ENCODE results near the gene PSTPIP2.

The PSTPIP2 gene

DNA sequence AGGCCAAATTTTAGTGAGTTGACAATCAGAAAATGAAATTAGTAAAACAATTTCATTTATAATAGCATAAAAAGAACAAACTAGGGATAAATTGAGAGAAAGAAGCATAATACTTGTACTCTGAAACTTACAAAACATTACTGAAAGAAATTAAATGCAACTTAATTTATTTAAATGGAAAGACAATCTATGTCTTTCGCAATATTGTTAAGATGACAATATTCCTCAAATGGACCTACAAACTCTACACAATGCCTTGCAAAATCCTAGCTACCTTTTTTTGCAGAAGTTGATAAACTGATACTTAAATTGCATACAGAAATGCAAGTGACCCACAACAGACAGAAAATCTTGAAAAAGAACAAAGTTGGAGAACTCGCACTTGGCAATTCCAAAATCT, 114.0 kb downstream of the PSTPIP2 start:
- in situ Hi-C loops (cut with HindIII; ENCODE audit: low pct_unique_long_range_greater_than_20kb, low sequenced_read_pairs), result no loop called here
- DNase-seq (ENCODE audit: low read depth in 1 of 2, low spot score in 1 of 2), result no peak

DNA sequence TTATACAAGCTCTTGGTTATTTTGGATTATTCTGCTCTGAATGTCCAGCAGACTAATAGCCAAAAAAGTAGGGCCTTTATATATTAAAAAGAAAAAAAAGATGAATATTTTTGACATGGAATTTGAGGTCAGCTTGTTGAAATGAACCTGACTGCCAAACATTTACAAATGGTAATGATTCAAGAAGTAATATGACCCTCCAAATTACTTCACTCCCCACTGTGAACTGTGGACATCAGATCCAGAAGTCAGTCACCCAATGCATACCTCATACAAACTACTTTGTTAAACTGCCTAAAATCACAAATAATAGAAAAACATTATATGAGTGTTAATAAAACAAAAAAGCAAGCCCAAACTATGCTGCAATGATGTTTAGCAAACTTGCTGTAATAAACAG, 115.0 kb downstream of the PSTPIP2 start:
- TF ChIP-seq JUND (IDR thresholded peaks at IDR 0.05; ENCODE audit: low read depth), result no peak
- in situ Hi-C loops (cut with HindIII; ENCODE audit: low pct_unique_long_range_greater_than_20kb, low sequenced_read_pairs), result no loop called here
- no peak for DNase-seq (ENCODE audit: low read depth in 1 of 2, low spot score in 1 of 2)

More for the DNA sequence above, 114.0 kb downstream of the PSTPIP2 start:
- no peak for TF ChIP-seq JUND (IDR thresholded peaks at IDR 0.05; ENCODE audit: low read depth)

DNA sequence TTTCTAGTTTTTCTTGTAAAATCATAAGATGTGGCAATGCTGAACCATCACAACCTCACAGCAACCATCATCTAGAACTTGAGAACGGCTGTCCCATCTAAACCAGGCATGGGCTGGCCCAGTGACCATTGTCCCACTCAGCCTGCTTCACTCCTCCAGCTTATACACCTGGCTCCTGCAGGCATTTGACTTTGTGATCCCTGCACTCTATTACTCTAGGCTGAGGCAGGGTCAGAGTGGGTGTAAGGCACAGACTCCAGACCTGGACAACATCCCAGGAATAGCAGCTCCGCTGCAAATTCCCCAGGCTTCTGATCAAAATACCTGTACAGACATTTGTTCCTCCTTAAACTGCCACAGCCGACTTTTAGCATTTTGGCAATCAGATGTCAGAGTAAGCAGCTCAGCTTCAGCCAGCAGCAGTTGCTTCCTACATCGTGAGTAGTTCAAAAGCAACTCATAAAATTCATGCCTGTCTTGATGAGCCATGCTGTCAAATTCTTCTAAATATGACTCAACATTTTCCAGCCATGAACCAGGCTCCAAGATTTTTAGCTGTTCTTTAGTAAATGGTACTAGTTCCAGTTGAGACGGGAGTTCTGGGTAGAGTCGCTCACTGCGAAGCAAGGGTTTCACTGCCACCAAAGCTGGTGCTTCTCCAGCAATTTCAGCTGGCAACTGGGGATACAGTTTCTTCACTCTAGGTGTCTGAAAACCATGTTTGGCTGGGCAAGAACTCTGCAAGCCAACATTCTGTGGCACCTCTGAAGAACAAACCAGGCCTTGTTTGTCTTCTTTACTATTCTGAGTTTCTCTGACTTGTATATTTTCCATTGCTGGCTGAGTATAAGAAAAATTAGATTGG, 117.8 kb downstream of the PSTPIP2 start:
- in situ Hi-C loops (cut with HindIII; ENCODE audit: low pct_unique_long_range_greater_than_20kb, low sequenced_read_pairs), result no loop called here
- no peak for TF ChIP-seq JUND (IDR thresholded peaks at IDR 0.05; ENCODE audit: low read depth)
- DNase-seq (ENCODE audit: low read depth in 1 of 2, low spot score in 1 of 2), result no peak

GRCh38 chr18:45951016-45951714, 120.9 kb downstream of the PSTPIP2 start:
- no peak for TF ChIP-seq JUND (IDR thresholded peaks at IDR 0.05; ENCODE audit: low read depth)
- DNase-seq (ENCODE audit: low read depth in 1 of 2, low spot score in 1 of 2), result no peak
- in situ Hi-C loops (cut with HindIII; ENCODE audit: low pct_unique_long_range_greater_than_20kb, low sequenced_read_pairs), result no loop called here

DNA sequence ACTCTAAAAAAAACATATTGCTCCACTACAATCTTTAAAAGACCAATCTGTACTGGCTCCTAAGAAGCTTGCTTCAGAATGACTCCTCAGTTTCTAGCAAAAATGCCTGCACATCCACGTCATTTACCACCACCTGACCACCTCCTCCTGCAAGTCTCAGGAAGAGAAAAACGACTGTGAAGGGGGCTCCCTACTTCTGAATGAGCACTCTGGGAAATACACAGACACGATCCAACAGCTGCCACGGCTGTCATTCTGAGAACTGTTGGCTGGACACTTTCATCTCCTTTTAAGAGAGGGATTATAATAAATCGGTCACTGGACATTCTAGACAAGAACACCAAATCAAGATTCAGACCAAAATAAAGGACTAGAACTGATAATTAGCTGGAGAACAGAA, 126.4 kb downstream of the PSTPIP2 start:
- in situ Hi-C loops (cut with HindIII; ENCODE audit: low pct_unique_long_range_greater_than_20kb, low sequenced_read_pairs), result no loop called here
- no peak for TF ChIP-seq JUND (IDR thresholded peaks at IDR 0.05; ENCODE audit: low read depth)
- DNase-seq (ENCODE audit: low read depth in 1 of 2, low spot score in 1 of 2), result no peak

GRCh38 chr18:45940724-45941123, 131.3 kb downstream of the PSTPIP2 start:
- in situ Hi-C loops (cut with HindIII; ENCODE audit: low pct_unique_long_range_greater_than_20kb, low sequenced_read_pairs), result no loop called here
- no peak for TF ChIP-seq JUND (IDR thresholded peaks at IDR 0.05; ENCODE audit: low read depth)

DNA sequence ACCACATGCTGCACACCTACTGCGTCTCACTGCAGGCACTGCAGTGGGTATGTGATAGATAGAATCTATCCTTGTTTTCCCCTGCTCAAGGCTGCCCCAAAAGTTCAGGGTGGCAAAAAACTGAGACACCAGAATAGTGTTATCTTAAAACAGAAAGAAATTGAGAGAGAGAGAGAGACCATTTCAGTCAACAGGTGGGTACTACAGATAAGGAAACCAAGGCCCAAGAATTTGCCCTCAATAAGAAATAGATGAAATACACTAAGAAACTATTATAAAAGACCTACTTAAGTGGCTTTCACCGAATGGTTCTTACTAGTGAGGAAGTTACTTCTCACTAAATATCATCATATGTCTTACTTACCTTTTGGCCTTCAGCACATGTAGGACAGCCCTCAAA, 132.8 kb downstream of the PSTPIP2 start:
- TF ChIP-seq JUND (IDR thresholded peaks at IDR 0.05; ENCODE audit: low read depth), result no peak
- in situ Hi-C loops (cut with HindIII; ENCODE audit: low pct_unique_long_range_greater_than_20kb, low sequenced_read_pairs), result no loop called here

More at GRCh38 chr18:45940724-45941123, 131.3 kb downstream of the PSTPIP2 start:
- DNase-seq (ENCODE audit: low read depth in 1 of 2, low spot score in 1 of 2), result no peak

DNA sequence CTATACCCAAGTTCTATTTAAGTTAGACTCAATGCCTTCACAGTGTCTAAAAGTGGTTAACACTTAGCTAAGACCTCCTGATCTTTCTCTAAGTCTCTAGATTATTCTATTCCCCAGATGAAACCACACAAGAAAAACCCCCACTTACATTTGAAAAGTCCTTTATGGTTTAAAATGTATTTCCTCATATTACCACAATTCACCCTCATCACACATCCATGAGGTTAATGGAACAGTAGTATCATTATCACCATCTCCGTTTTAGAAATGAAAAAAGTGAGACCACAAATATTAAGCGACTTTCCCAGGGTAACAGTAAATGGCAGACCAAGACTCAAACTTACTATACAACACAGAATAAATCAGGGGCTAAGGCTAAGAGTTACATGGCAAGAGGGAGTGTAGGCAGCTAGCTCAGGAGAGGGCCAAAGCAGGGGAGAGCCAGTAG, 133.5 kb downstream of the PSTPIP2 start:
- in situ Hi-C loops (cut with HindIII; ENCODE audit: low pct_unique_long_range_greater_than_20kb, low sequenced_read_pairs), result no loop called here

More for the DNA sequence above, 132.8 kb downstream of the PSTPIP2 start:
- DNase-seq (ENCODE audit: low read depth in 1 of 2, low spot score in 1 of 2), result no peak

GRCh38 chr18:45935591-45936335, 136.3 kb downstream of the PSTPIP2 start:
- in situ Hi-C loops (cut with HindIII; ENCODE audit: low pct_unique_long_range_greater_than_20kb, low sequenced_read_pairs), result no loop called here
- no peak for DNase-seq (ENCODE audit: low read depth in 1 of 2, low spot score in 1 of 2)
- no peak for TF ChIP-seq JUND (IDR thresholded peaks at IDR 0.05; ENCODE audit: low read depth)

More for the DNA sequence above, 133.5 kb downstream of the PSTPIP2 start:
- no peak for DNase-seq (ENCODE audit: low read depth in 1 of 2, low spot score in 1 of 2)
- no peak for TF ChIP-seq JUND (IDR thresholded peaks at IDR 0.05; ENCODE audit: low read depth)

All from T47D (cell line).